HepG2 (cell line): ENCODE measurements around the gene SEPTIN12. TPM values are rescaled to one million over a fixed set of nuclear protein-coding genes. Genes with fewer than 3 reads are reported as not detected.
A peak's percentile ranks its signal among the peaks of the same experiment; 100 is the strongest.

Experiments used
- ARNT ChIP-seq: fragments of 450-650 bp; IDR thresholded peaks from 2 replicates; pipeline ENCODE4 v1.6.1; 2017
- BATF2 ChIP-seq: sonication (generic); formaldehyde crosslinking; IDR thresholded peaks from 2 replicates; pipeline ENCODE4 v1.8.0; 2022; ENCODE audit warnings: mild to moderate bottlenecking, missing genetic modification reagents, moderate library complexity
- DR1 ChIP-seq: sonication (generic); formaldehyde crosslinking; IDR thresholded peaks from 2 replicates; pipeline ENCODE4 v1.8.0; 2021; ENCODE audit warnings: mild to moderate bottlenecking, missing genetic modification reagents, inconsistent platforms
- FOXO1 ChIP-seq: sonication (generic); formaldehyde crosslinking; IDR thresholded peaks from 2 replicates; pipeline ENCODE4 v1.4.0; 2020; ENCODE audit warnings: missing genetic modification reagents
- HDAC2 ChIP-seq: sonication (generic); formaldehyde crosslinking; IDR thresholded peaks from 2 replicates; pipeline ENCODE4 v1.4.0; 2020; ENCODE audit warnings: missing genetic modification reagents
- HNF1A ChIP-seq, 2 experiments: sonication (generic) in 1 of 2; formaldehyde crosslinking in 1 of 2; IDR thresholded peaks; 2 replicates each; pipeline versions ENCODE4 v1.4.0 to v1.6.1; 2016 to 2020; ENCODE audit warnings: borderline replicate concordance in 1 of 2, low read depth in 1 of 2, mild to moderate bottlenecking in 1 of 2, missing genetic modification reagents in 1 of 2
- HOXD1 ChIP-seq: sonication (generic); formaldehyde crosslinking; IDR thresholded peaks from 2 replicates; pipeline ENCODE4 v1.5.0; 2020; ENCODE audit warnings: missing genetic modification reagents
- MYNN ChIP-seq: sonication (generic); formaldehyde crosslinking; IDR thresholded peaks from 2 replicates; pipeline ENCODE4 v1.4.0; 2020; ENCODE audit warnings: mild to moderate bottlenecking, low read depth, missing genetic modification reagents
- NCOA5 ChIP-seq: sonication (generic); formaldehyde crosslinking; IDR thresholded peaks from 2 replicates; pipeline ENCODE4 v1.4.0; 2020; ENCODE audit warnings: missing genetic modification reagents
- PHF21A ChIP-seq: sonication (generic); formaldehyde crosslinking; IDR thresholded peaks from 2 replicates; pipeline ENCODE4 v1.5.0; 2020; ENCODE audit warnings: mild to moderate bottlenecking, missing genetic modification reagents
- PTBP1 ChIP-seq: fragments of 200-400 bp; formaldehyde crosslinking; IDR thresholded peaks from 2 replicates; pipeline ENCODE4 v1.6.1; 2018; ENCODE audit warnings: low read length, low read depth; ENCODE audit not compliant: poor library complexity, severe bottlenecking
- SP2 ChIP-seq: sonication (generic); formaldehyde crosslinking; IDR thresholded peaks from 2 replicates; pipeline ENCODE4 v1.5.1; 2020; ENCODE audit warnings: mild to moderate bottlenecking, missing genetic modification reagents
- TARDBP ChIP-seq: sonication (generic); formaldehyde crosslinking; IDR thresholded peaks from 2 replicates; pipeline ENCODE4 v1.8.0; 2022; ENCODE audit warnings: mild to moderate bottlenecking, missing genetic modification reagents
- TCF7L2 ChIP-seq: IDR thresholded peaks from 2 replicates; pipeline ENCODE4 v1.6.1; 2011; ENCODE audit warnings: mild to moderate bottlenecking, low read depth, low read length, moderate library complexity
- TEAD3 ChIP-seq: optimal IDR thresholded peaks from 2 replicates; pipeline ENCODE3; 2016; ENCODE audit warnings: borderline replicate concordance
- ZBTB7A ChIP-seq: sonication (generic); formaldehyde crosslinking; IDR thresholded peaks from 2 replicates; pipeline ENCODE4 v1.8.0; 2022; ENCODE audit warnings: mild to moderate bottlenecking, missing genetic modification reagents
- ZNF24 ChIP-seq: fragments of 450-650 bp; IDR thresholded peaks from 2 replicates; pipeline ENCODE4 v1.6.1; 2017; ENCODE audit warnings: antibody characterized with exemption, mild to moderate bottlenecking
- ZNF331 ChIP-seq: sonication (generic); formaldehyde crosslinking; IDR thresholded peaks from 2 replicates; pipeline ENCODE4 v1.4.0; 2020; ENCODE audit warnings: missing genetic modification reagents
- ZNF382 ChIP-seq: sonication (generic); formaldehyde crosslinking; IDR thresholded peaks from 2 replicates; pipeline ENCODE4 v1.5.0; 2020; ENCODE audit warnings: missing genetic modification reagents, mild to moderate bottlenecking, borderline replicate concordance
- ZNF558 ChIP-seq: sonication (generic); formaldehyde crosslinking; IDR thresholded peaks from 2 replicates; pipeline ENCODE4 v1.9.0; 2022; ENCODE audit warnings: mild to moderate bottlenecking, missing genetic modification reagents, borderline replicate concordance
- ZNF616 ChIP-seq: sonication (generic); formaldehyde crosslinking; IDR thresholded peaks from 2 replicates; pipeline ENCODE4 v1.5.0; 2020; ENCODE audit warnings: low read depth, mild to moderate bottlenecking, missing genetic modification reagents
- ZNF766 ChIP-seq: sonication (generic); formaldehyde crosslinking; IDR thresholded peaks from 2 replicates; pipeline ENCODE4 v1.5.0; 2020; ENCODE audit warnings: missing genetic modification reagents, borderline replicate concordance
- ZZZ3 ChIP-seq: sonication (generic); formaldehyde crosslinking; IDR thresholded peaks from 2 replicates; pipeline ENCODE4 v1.4.0; 2020; ENCODE audit warnings: missing genetic modification reagents, mild to moderate bottlenecking, borderline replicate concordance
- polyA plus RNA-seq, 8 experiments: library from polyadenylated mRNA; depleted of rRNA in 3 of 8; stranded (reverse) in 7 of 8; unstranded in 1 of 8; fragments of >200 nt; fragmentation: Illumina TruSeq in 4 of 8; extraction: Trizol in 4 of 8; gene quantifications; 2 replicates each; pipeline versions ENCODE4 v1.2.1 to v1.2.3, GENCODE V29; 2011 to 2016; ENCODE audit warnings: low read depth in 4 of 8, missing spikeins in 1 of 8, mixed read lengths in 1 of 8; ENCODE audit not compliant: insufficient read depth in 1 of 8
- total RNA-seq, 5 experiments: library from RNA; depleted of rRNA; stranded (reverse); fragments of >200 nt; fragmentation: Illumina TruSeq; extraction: Trizol; gene quantifications; 2 replicates each; pipeline ENCODE4 v1.2.3, GENCODE V29; 2016; ENCODE audit warnings: low read depth in 1 of 5
- TF ChIP-seq, protein P1 (sequence below): sonication (generic); formaldehyde crosslinking; IDR thresholded peaks from 2 replicates; pipeline ENCODE4 v1.5.0; 2020; ENCODE audit warnings: mild to moderate bottlenecking, missing genetic modification reagents, borderline replicate concordance

SEPTIN12 gene
- total and polyA plus RNA-seq, 2 of the 13 experiments (the other 11 are each of a cell fraction or from before 2014, with no cell fraction given) = 0.22 TPM; not detected in 1

- no peak for TF ChIP-seq NCOA5
- TF ChIP-seq ZNF766 (CRISPR knock-in tag) = 0 out of 2 replicates have a peak, but pooled peaks have one; percentile 38
- TF ChIP-seq, protein P1, sequence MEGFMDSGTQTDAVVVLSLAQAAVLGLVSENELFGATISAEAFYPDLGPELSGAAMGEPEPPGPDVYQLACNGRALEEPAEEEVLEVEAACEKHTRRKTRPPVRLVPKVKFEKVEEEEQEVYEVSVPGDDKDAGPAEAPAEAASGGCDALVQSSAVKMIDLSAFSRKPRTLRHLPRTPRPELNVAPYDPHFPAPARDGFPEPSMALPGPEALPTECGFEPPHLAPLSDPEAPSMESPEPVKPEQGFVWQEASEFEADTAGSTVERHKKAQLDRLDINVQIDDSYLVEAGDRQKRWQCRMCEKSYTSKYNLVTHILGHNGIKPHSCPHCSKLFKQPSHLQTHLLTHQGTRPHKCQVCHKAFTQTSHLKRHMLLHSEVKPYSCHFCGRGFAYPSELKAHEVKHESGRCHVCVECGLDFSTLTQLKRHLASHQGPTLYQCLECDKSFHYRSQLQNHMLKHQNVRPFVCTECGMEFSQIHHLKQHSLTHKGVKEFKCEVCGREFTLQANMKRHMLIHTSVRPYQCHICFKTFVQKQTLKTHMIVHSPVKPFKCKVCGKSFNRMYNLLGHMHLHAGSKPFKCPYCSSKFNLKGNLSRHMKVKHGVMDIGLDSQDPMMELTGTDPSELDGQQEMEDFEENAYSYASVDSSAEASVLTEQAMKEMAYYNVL (CRISPR knock-in tag) = 0 out of 2 replicates have a peak, but pooled peaks have one; percentile 23
- peak; percentile 90 for TF ChIP-seq PTBP1
- TF ChIP-seq ARNT = no peak
- TF ChIP-seq HNF1A (IDR thresholded peaks at IDR 0.05; ENCODE audit: low read depth) = no peak
- 0 out of 2 replicates have a peak, but pooled peaks have one; percentile 32 for TF ChIP-seq HNF1A (CRISPR knock-in tag; IDR thresholded peaks at IDR 0.05; ENCODE audit: borderline replicate concordance)
- peak; percentile 76; the same call in 1 of the 2 replicates for TF ChIP-seq PHF21A (CRISPR knock-in tag)
- 0 out of 2 replicates have a peak, but pooled peaks have one; percentile 18 for TF ChIP-seq ZBTB7A (CRISPR knock-in tag)
- TF ChIP-seq TEAD3 = peak; percentile 83
- no peak for TF ChIP-seq TCF7L2
- no peak for TF ChIP-seq BATF2 (CRISPR knock-in tag)
- no peak for TF ChIP-seq ZNF558 (CRISPR knock-in tag)
- TF ChIP-seq HOXD1 (CRISPR knock-in tag) = 0 out of 2 replicates have a peak, but pooled peaks have one; percentile 72
- no peak for TF ChIP-seq MYNN
- peak; percentile 32 for TF ChIP-seq TARDBP (CRISPR knock-in tag)
- no peak for TF ChIP-seq ZNF382 (CRISPR knock-in tag)
- no peak for TF ChIP-seq FOXO1 (CRISPR knock-in tag)
- TF ChIP-seq SP2 (CRISPR knock-in tag) = 0 out of 2 replicates have a peak, but pooled peaks have one; percentile 4
- TF ChIP-seq HDAC2 (CRISPR knock-in tag) = peak; percentile 55; the same call in 1 of the 2 replicates
- TF ChIP-seq DR1 (CRISPR knock-in tag) = peak; percentile 56; the same call in 1 of the 2 replicates
- no peak for TF ChIP-seq ZNF616
- no peak; the same call in 1 of the 2 replicates for TF ChIP-seq ZNF331 (CRISPR knock-in tag)
- peak; percentile 53; the same call in 1 of the 2 replicates for TF ChIP-seq ZZZ3 (CRISPR knock-in tag)
- no peak for TF ChIP-seq ZNF24
Observed at GRCh38 chr16:4768549-4769305, 19.4 kb downstream of the SEPTIN12 start (continued).
